ENCODE data around the gene KCNH3.
"Not testable (repeated sequence)": the region's sequence is repeated elsewhere in the genome, so short reads cannot be mapped to it uniquely, and the experiment has no call there.

KCNH3 gene

DNA sequence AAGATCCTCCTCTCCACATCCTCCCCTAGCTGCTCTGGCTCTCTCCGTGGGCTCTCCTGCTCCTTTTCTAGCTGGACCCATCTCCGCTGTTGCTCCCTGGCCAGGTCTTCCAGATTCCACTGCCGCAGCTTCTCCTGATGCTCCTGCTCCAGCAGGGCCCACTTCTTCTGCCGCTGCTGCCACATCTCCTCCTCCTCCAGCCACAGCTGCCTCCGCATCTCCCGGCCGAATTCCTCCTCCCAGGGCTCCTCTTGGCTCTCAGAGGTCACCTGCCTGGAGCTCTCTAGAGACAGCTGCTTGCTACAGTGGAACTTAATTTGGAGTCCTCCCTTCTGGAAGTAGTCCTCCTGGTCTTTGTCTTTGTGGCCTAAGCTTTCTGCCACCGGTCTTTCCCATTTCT lies 61.1 kb downstream of the KCNH3 start:
- ChIA-PET CTCF (interaction anchor here (1.3 to 6.9 kb wide), 2 partner anchors 14 to 20 kb away, joined by 3 to 42 read pairs; no protein-coding TSS in a partner anchor), POLR2A (no interaction called here)
- TF ChIP-seq, protein P1, sequence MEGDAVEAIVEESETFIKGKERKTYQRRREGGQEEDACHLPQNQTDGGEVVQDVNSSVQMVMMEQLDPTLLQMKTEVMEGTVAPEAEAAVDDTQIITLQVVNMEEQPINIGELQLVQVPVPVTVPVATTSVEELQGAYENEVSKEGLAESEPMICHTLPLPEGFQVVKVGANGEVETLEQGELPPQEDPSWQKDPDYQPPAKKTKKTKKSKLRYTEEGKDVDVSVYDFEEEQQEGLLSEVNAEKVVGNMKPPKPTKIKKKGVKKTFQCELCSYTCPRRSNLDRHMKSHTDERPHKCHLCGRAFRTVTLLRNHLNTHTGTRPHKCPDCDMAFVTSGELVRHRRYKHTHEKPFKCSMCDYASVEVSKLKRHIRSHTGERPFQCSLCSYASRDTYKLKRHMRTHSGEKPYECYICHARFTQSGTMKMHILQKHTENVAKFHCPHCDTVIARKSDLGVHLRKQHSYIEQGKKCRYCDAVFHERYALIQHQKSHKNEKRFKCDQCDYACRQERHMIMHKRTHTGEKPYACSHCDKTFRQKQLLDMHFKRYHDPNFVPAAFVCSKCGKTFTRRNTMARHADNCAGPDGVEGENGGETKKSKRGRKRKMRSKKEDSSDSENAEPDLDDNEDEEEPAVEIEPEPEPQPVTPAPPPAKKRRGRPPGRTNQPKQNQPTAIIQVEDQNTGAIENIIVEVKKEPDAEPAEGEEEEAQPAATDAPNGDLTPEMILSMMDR (IDR thresholded peaks at IDR 0.05; ENCODE audit: control extremely low read depth, extremely low read depth, low read depth, missing control alignments) = no peak
- no peak for DNase-seq (ENCODE audit: extremely low spot score)

DNA sequence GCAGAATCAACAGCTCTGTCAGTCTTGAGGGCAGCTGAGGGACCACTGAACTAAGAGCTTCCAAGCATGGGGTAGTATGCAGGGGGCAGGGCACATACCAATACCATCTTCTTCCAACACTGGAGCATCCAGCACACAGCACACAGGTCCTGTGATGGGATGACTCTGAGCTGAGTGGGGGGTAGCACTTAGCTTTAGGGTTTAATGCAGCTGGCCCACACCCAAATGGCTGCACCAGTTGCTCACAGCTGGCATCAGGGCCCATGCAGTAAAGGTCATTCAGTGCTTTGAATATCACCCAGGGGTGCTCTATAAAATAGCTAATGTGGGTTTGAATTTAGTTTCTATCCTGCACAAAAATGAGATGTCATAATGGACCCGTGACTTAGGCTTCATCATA lies 64.9 kb downstream of the KCNH3 start:
- POLR2A ChIA-PET = no interaction called here
- CTCF ChIA-PET = interaction anchor here (0.6 to 6.9 kb wide), 12 partner anchors 10 to 315 kb away, joined by 3 to 42 read pairs (median 4); partner anchors contain the start of gene PRPF40B
- no peak for DNase-seq (ENCODE audit: extremely low spot score)
- TF ChIP-seq, protein P1 (IDR thresholded peaks at IDR 0.05; ENCODE audit: control extremely low read depth, extremely low read depth, low read depth, missing control alignments) = no peak

DNA sequence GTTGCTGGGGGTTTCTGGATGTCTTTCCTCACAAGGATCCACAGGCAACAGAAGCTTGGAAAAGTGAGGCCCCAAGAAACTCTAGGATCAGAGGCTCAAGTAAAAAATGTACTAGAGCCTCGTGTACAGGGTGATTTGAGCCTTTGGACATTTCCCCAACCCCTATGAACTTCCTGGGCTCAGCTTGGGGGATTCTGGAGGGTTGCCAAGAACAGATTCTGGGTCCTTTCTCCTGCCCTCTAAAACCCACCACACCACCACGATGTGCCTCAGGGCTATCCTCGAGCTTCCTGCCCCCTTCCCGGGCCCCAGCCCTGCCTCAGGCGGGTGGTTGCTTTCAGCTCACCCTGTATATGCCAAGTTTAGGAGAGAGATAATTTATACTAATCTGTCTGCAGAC lies 66.0 kb downstream of the KCNH3 start:
- CTCF ChIA-PET = interaction anchor here (1.0 to 6.9 kb wide), 7 partner anchors 10 to 246 kb away, joined by 3 to 42 read pairs (median 5); no protein-coding TSS in a partner anchor
- TF ChIP-seq, protein P1 (IDR thresholded peaks at IDR 0.05; ENCODE audit: control extremely low read depth, extremely low read depth, low read depth, missing control alignments) = no peak
- no peak for DNase-seq (ENCODE audit: extremely low spot score)
- POLR2A ChIA-PET = no interaction called here

DNA sequence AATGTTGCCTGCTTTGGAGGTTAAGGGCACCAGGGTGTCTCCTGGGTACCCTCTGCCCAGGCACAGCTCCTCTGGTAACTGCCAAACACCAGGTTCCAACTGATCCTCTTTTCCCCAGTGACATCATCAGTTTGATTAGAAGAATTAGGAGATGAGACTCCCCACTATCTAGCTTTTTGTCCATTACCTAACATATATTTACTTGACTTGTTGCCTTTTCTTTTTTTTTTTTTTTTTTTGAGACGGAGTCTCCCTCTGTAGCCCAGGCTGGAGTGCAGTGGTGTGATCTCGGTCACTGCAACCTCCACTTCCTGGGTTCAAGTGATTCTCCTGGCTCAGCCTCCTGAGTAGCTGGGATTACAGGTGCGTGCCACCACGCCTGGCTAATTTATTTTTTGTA lies 66.7 kb downstream of the KCNH3 start, which contains the start of gene FAM186B:
TSS of gene FAM186B (minus strand) at position 101 of the 400 bp plus-strand sequence. CDS start 162 bp downstream, outside the sequence.
- DNase-seq (ENCODE audit: extremely low spot score); POLR2A ChIA-PET: not testable (repeated sequence)
- CTCF ChIA-PET = interaction anchor here (1.0 to 6.9 kb wide), 4 partner anchors 9 to 247 kb away, joined by 3 to 42 read pairs (median 6); no protein-coding TSS in a partner anchor

All from GM10248 (cell line).